ENCODE data around the gene RNFT2. TPM values are rescaled to one million over a fixed set of nuclear protein-coding genes. Genes with fewer than 3 reads are reported as not detected.

RNFT2 gene
- total RNA-seq, 1 experiment from 2014 or later: 12.6 TPM

- Histone ChIP-seq H3K36me3 (ENCODE audit: low read depth, low read length) (no peaks in the 10 kb centered on the region), H3K27ac (ENCODE audit: low read length) (no peak overlapping the region), H3K79me2 (ENCODE audit: low read length) (no peaks in the 10 kb centered on the region), H3K4me1 (ENCODE audit: insufficient read depth, low read length) (no peaks in the 10 kb centered on the region), H3K4me2 (ENCODE audit: low read length) (no peak overlapping the region), H3K9ac (ENCODE audit: low read length) (no peak overlapping the region), H3K27me3 (ENCODE audit: low read length) (no peaks in the 10 kb centered on the region), H2AFZ (ENCODE audit: low read length) (no peak overlapping the region), H3F3A (ENCODE audit: low read length, unreplicated experiment) (no peaks in the 10 kb centered on the region), H3K4me3 (ENCODE audit: low read length) (no peak overlapping the region), H4K20me1 (ENCODE audit: low read length) (no peaks in the 10 kb centered on the region), H3K9me3 (ENCODE audit: low read length) (no peaks in the 10 kb centered on the region), H3K9me2 (replicated peaks; ENCODE audit: low read length) (no peaks in the 10 kb centered on the region)
- TF ChIP-seq EZH2 (IDR thresholded peaks at IDR 0.05; ENCODE audit: low read length, unreplicated experiment): no peak
- no peak for TF ChIP-seq EZH2phosphoT487 (IDR thresholded peaks at IDR 0.05; ENCODE audit: borderline replicate concordance, low read length)
- TF ChIP-seq CTCF (conservative IDR thresholded peaks at IDR 0.05; ENCODE audit: low read depth, low read length): no peak
- BruUV-seq (replicated peaks): no TSS peak
- ATAC-seq: no peak
- intact Hi-C loops (cut with micrococcal nuclease): no loop called here
- no peak for DNase-seq
- CTCF ChIA-PET: no interaction called here
- POLR2A ChIA-PET (ENCODE audit: unreplicated experiment): interaction anchor here (0.5 kb wide), 1 partner anchor 288 kb away, joined by 3 read pairs; no protein-coding TSS in a partner anchor
Observed at GRCh38 chr12:116890330-116890729, 152.2 kb downstream of the RNFT2 start.

- no TSS peak for BruUV-seq (replicated peaks)
- Histone ChIP-seq H3F3A (ENCODE audit: low read length, unreplicated experiment) (no peaks in the 10 kb centered on the region), H3K9ac (ENCODE audit: low read length) (no peak overlapping the region), H3K4me2 (ENCODE audit: low read length) (no peak overlapping the region), H3K4me1 (ENCODE audit: insufficient read depth, low read length) (no peaks in the 10 kb centered on the region), H3K27ac (ENCODE audit: low read length) (no peak overlapping the region), H3K79me2 (ENCODE audit: low read length) (no peaks in the 10 kb centered on the region), H2AFZ (ENCODE audit: low read length) (no peak overlapping the region), H3K4me3 (ENCODE audit: low read length) (no peak overlapping the region), H3K36me3 (ENCODE audit: low read depth, low read length) (no peaks in the 10 kb centered on the region), H3K9me3 (ENCODE audit: low read length) (no peaks in the 10 kb centered on the region), H4K20me1 (ENCODE audit: low read length) (no peaks in the 10 kb centered on the region), H3K27me3 (ENCODE audit: low read length) (no peaks in the 10 kb centered on the region), H3K9me2 (replicated peaks; ENCODE audit: low read length) (no peaks in the 10 kb centered on the region)
- no peak for ATAC-seq
- POLR2A ChIA-PET (ENCODE audit: unreplicated experiment): interaction anchor here (0.5 kb wide), 1 partner anchor 289 kb away, joined by 3 read pairs; no protein-coding TSS in a partner anchor
- intact Hi-C loops (cut with micrococcal nuclease): no loop called here
- DNase-seq: no peak
- TF ChIP-seq EZH2phosphoT487 (IDR thresholded peaks at IDR 0.05; ENCODE audit: borderline replicate concordance, low read length) (no peak), EZH2 (IDR thresholded peaks at IDR 0.05; ENCODE audit: low read length, unreplicated experiment) (no peak), CTCF (conservative IDR thresholded peaks at IDR 0.05; ENCODE audit: low read depth, low read length) (no peak)
- CTCF ChIA-PET: no interaction called here
Observed at GRCh38 chr12:116891019-116891418, 152.9 kb downstream of the RNFT2 start.

- H3K9ac ChIP-seq (ENCODE audit: low read length): no peak overlapping the region
- ATAC-seq: peak; percentile 71
- H2AFZ ChIP-seq (ENCODE audit: low read length): no peak overlapping the region
- no peaks in the 10 kb centered on the region for H3K4me1 ChIP-seq (ENCODE audit: insufficient read depth, low read length)
- H3K36me3 ChIP-seq (ENCODE audit: low read depth, low read length): no peaks in the 10 kb centered on the region
- no peaks in the 10 kb centered on the region for H4K20me1 ChIP-seq (ENCODE audit: low read length)
- H3K4me2 ChIP-seq (ENCODE audit: low read length): no peak overlapping the region
- H3K27me3 ChIP-seq (ENCODE audit: low read length): no peaks in the 10 kb centered on the region
- no peak overlapping the region for H3K4me3 ChIP-seq (ENCODE audit: low read length)
- H3F3A ChIP-seq (ENCODE audit: low read length, unreplicated experiment): no peaks in the 10 kb centered on the region
- no peaks in the 10 kb centered on the region for H3K9me3 ChIP-seq (ENCODE audit: low read length)
- no peaks in the 10 kb centered on the region for H3K79me2 ChIP-seq (ENCODE audit: low read length)
- CTCF ChIA-PET: no interaction called here
- DNase-seq: peak; percentile 54
- POLR2A ChIA-PET (ENCODE audit: unreplicated experiment): no interaction called here
- TF ChIP-seq EZH2phosphoT487 (IDR thresholded peaks at IDR 0.05; ENCODE audit: borderline replicate concordance, low read length) (no peak), EZH2 (IDR thresholded peaks at IDR 0.05; ENCODE audit: low read length, unreplicated experiment) (no peak), CTCF (conservative IDR thresholded peaks at IDR 0.05; ENCODE audit: low read depth, low read length) (no peak)
- no TSS peak for BruUV-seq (replicated peaks)
- no peak overlapping the region for H3K27ac ChIP-seq (ENCODE audit: low read length)
- intact Hi-C loops (cut with micrococcal nuclease): no loop called here
- H3K9me2 ChIP-seq (replicated peaks; ENCODE audit: low read length): no peaks in the 10 kb centered on the region
Observed at GRCh38 chr12:116892349-116893140, 154.4 kb downstream of the RNFT2 start.

All from PC-3 (cell line).